Measurements from ENCODE around the gene C14orf119. TPM values are rescaled to one million over a fixed set of nuclear protein-coding genes. Genes with fewer than 3 reads are reported as not detected.

The C14orf119 gene
- total RNA-seq, 1 experiment from 2014 or later: 69.3 TPM

GRCh38 chr14:23058654-23059504 is 36.4 kb upstream of the C14orf119 start:
- Histone ChIP-seq H4K20me1 (ENCODE audit: insufficient read depth, low read depth, low read length) (peaks cover 9% of the 10 kb centered on the region), H3K79me2 (ENCODE audit: low read length) (no peaks in the 10 kb centered on the region), H3K27me3 (ENCODE audit: low read length) (no peaks in the 10 kb centered on the region), H2AFZ (ENCODE audit: low read length) (no peak overlapping the region), H3K9me3 (ENCODE audit: low read length) (no peaks in the 10 kb centered on the region), H3K27ac (ENCODE audit: low read length) (no peak overlapping the region), H3K4me1 (ENCODE audit: low read length) (peaks cover 19% of the 10 kb centered on the region), H3K9ac (ENCODE audit: low read length) (no peak overlapping the region), H3K4me2 (ENCODE audit: low read depth, low read length, poor library complexity, severe bottlenecking) (no peak overlapping the region), H3K9me2 (replicated peaks; ENCODE audit: insufficient read depth, low read length) (no peaks in the 10 kb centered on the region), H3K36me3 (ENCODE audit: insufficient read depth, low read length) (peaks cover 29% of the 10 kb centered on the region), H3K4me3 (ENCODE audit: low read length) (no peak overlapping the region)
- no peak for DNase-seq

DNA sequence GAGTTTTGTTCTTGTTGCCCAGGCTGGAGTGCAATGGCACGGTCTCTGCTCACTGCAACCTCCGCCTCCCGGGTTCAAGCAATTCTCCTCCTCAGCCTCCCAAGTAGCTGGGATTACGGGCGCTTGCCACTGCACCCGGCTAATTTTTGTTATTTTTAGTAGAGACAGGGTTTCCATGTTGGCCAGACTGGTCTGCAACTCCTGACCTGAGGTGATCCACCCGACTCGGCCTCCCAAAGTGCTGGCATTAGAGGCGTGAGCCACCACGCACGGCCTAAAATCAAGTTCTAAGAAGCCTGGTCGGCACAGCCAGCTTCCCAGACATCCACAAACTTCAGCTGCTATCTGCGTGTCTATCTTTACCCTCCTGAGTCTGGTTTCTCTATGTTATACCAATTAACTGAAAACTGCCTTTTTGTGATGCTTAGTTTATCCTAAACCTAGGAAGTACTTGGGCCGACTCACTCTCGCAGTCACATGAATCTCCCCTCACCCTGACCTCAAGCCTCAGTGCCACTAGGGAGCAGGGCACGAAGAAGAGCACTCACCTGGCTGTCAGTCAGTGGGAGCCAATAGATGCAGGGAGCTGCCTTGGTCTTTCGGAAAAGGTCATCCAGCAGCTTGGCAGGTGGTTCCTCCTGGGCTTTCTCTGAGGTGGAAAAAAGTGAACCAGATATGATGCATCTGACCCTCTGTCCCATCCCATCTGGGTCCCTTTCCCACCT is 34.6 kb upstream of the C14orf119 start:
- H3K27me3 ChIP-seq (ENCODE audit: low read length): no peaks in the 10 kb centered on the region
- no peak for DNase-seq
- no peak overlapping the region for H3K9ac ChIP-seq (ENCODE audit: low read length)
- H2AFZ ChIP-seq (ENCODE audit: low read length): no peak overlapping the region
- peaks cover 41% of the 10 kb centered on the region for H3K36me3 ChIP-seq (ENCODE audit: insufficient read depth, low read length)
- H3K4me1 ChIP-seq (ENCODE audit: low read length): peaks cover 19% of the 10 kb centered on the region
- H3K4me3 ChIP-seq (ENCODE audit: low read length): no peak overlapping the region
- H3K4me2 ChIP-seq (ENCODE audit: low read depth, low read length, poor library complexity, severe bottlenecking): no peak overlapping the region
- peaks cover 9% of the 10 kb centered on the region for H4K20me1 ChIP-seq (ENCODE audit: insufficient read depth, low read depth, low read length)
- no peak overlapping the region for H3K27ac ChIP-seq (ENCODE audit: low read length)
- H3K9me3 ChIP-seq (ENCODE audit: low read length): no peaks in the 10 kb centered on the region
- no peaks in the 10 kb centered on the region for H3K9me2 ChIP-seq (replicated peaks; ENCODE audit: insufficient read depth, low read length)
- peaks cover 3% of the 10 kb centered on the region; the same call in 1 of the 2 replicates for H3K79me2 ChIP-seq (ENCODE audit: low read length)

- Histone ChIP-seq H3K4me2 (ENCODE audit: low read depth, low read length, poor library complexity, severe bottlenecking) (no peak overlapping the region), H3K9me3 (ENCODE audit: low read length) (no peaks in the 10 kb centered on the region), H3K79me2 (ENCODE audit: low read length) (peaks cover 14% of the 10 kb centered on the region), H3K27me3 (ENCODE audit: low read length) (no peaks in the 10 kb centered on the region), H3K9ac (ENCODE audit: low read length) (no peak overlapping the region), H3K36me3 (ENCODE audit: insufficient read depth, low read length) (peaks cover 53% of the 10 kb centered on the region), H4K20me1 (ENCODE audit: insufficient read depth, low read depth, low read length) (peaks cover 8% of the 10 kb centered on the region), H3K4me1 (ENCODE audit: low read length) (peaks cover 10% of the 10 kb centered on the region), H2AFZ (ENCODE audit: low read length) (no peak overlapping the region), H3K4me3 (ENCODE audit: low read length) (no peak overlapping the region), H3K9me2 (replicated peaks; ENCODE audit: insufficient read depth, low read length) (no peaks in the 10 kb centered on the region), H3K27ac (ENCODE audit: low read length) (no peak overlapping the region)
- DNase-seq: no peak
Measured at GRCh38 chr14:23062002-23062401, 33.3 kb upstream of the C14orf119 start.

DNA sequence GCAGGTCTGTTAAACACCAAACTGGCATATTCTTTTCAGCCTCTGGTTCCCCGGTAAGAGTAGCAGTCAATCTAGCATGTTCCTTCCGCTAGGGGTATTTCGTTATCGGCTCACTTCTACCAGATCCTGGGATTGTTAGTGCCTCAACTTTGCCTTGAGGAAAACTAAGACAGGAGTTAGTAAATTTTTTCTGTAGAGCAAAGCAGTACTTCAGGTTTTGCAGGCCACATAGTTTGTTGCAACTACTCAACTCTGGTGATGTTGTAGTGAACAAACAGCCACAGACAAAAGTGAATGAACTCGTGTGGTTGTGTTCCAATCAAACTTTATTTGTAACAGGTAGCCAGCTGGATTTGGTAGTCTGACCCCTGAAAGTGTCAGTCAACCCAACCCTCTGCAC is 31.7 kb upstream of the C14orf119 start:
- Histone ChIP-seq H3K9me3 (ENCODE audit: low read length) (no peaks in the 10 kb centered on the region), H3K9me2 (replicated peaks; ENCODE audit: insufficient read depth, low read length) (no peaks in the 10 kb centered on the region), H3K9ac (ENCODE audit: low read length) (no peak overlapping the region), H3K79me2 (ENCODE audit: low read length) (peaks cover 26% of the 10 kb centered on the region), H3K36me3 (ENCODE audit: insufficient read depth, low read length) (peaks cover 65% of the 10 kb centered on the region), H2AFZ (ENCODE audit: low read length) (no peak overlapping the region), H3K4me3 (ENCODE audit: low read length) (no peak overlapping the region), H3K4me2 (ENCODE audit: low read depth, low read length, poor library complexity, severe bottlenecking) (no peak overlapping the region), H4K20me1 (ENCODE audit: insufficient read depth, low read depth, low read length) (peaks cover 20% of the 10 kb centered on the region), H3K27ac (ENCODE audit: low read length) (no peak overlapping the region), H3K27me3 (ENCODE audit: low read length) (no peaks in the 10 kb centered on the region), H3K4me1 (ENCODE audit: low read length) (peaks cover 3% of the 10 kb centered on the region)
- DNase-seq: no peak

- Histone ChIP-seq H3K9ac (ENCODE audit: low read length) (no peak overlapping the region), H3K27ac (ENCODE audit: low read length) (no peak overlapping the region), H3K4me3 (ENCODE audit: low read length) (no peak overlapping the region), H3K27me3 (ENCODE audit: low read length) (no peaks in the 10 kb centered on the region), H3K4me2 (ENCODE audit: low read depth, low read length, poor library complexity, severe bottlenecking) (no peak overlapping the region), H4K20me1 (ENCODE audit: insufficient read depth, low read depth, low read length) (peaks cover 17% of the 10 kb centered on the region), H3K79me2 (ENCODE audit: low read length) (peaks cover 50% of the 10 kb centered on the region), H3K9me2 (replicated peaks; ENCODE audit: insufficient read depth, low read length) (no peaks in the 10 kb centered on the region), H3K36me3 (ENCODE audit: insufficient read depth, low read length) (peaks cover 57% of the 10 kb centered on the region), H2AFZ (ENCODE audit: low read length) (no peak overlapping the region), H3K4me1 (ENCODE audit: low read length) (peaks cover 21% of the 10 kb centered on the region), H3K9me3 (ENCODE audit: low read length) (no peaks in the 10 kb centered on the region)
- DNase-seq: no peak
Measured at GRCh38 chr14:23066368-23066767, 28.9 kb upstream of the C14orf119 start.

DNA sequence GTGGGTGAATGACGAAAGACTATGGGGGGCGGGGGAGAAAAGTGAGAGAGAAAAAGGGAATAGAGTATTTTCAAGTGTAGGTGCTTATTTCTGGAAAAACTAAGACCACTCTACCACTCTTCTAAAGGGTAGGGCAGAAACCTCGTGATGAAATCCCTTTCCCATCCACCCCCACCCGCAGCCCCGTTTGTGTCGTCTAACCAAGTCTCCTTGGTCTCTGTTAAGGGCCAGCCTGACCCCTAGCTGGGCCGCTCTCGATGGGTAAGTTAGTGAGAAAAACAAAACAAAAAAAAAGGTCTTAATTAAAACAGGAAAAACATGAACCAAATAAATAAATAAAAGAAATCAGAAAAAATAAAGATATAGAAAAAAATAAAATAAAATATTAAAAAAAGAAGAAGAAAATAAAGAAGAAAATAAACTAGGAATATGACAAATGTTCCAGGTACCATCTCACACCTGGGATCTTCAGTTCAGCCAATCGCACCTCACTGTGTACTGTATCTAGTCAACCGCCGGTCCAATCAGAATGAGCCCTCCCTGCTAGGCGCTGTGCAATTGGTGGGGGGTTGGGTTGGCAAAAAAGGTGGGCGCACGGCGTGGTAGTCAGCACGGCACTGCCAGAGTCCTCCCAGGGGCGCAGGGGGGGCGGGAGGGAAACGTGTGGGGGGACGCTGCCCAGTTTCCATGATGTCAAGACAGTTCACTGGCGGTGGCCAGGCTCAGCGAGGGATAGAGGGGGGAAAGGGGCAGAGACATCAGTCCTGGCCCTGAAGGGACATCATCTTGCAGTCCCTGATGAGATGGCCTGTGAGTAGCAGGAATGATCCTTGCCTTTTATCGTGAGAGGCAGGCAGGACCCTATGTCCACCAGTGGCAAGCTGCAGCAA is 28.2 kb upstream of the C14orf119 start:
- Histone ChIP-seq H3K4me1 (ENCODE audit: low read length) (peaks cover 28% of the 10 kb centered on the region), H3K27ac (ENCODE audit: low read length) (no peak overlapping the region), H3K4me2 (ENCODE audit: low read depth, low read length, poor library complexity, severe bottlenecking) (no peak overlapping the region), H3K4me3 (ENCODE audit: low read length) (no peak overlapping the region), H3K9ac (ENCODE audit: low read length) (no peak overlapping the region), H3K9me2 (replicated peaks; ENCODE audit: insufficient read depth, low read length) (no peaks in the 10 kb centered on the region), H4K20me1 (ENCODE audit: insufficient read depth, low read depth, low read length) (peaks cover 17% of the 10 kb centered on the region), H2AFZ (ENCODE audit: low read length) (no peak overlapping the region), H3K79me2 (ENCODE audit: low read length) (peaks cover 50% of the 10 kb centered on the region), H3K27me3 (ENCODE audit: low read length) (no peaks in the 10 kb centered on the region), H3K36me3 (ENCODE audit: insufficient read depth, low read length) (peaks cover 55% of the 10 kb centered on the region), H3K9me3 (ENCODE audit: low read length) (no peaks in the 10 kb centered on the region)
- DNase-seq: no peak

DNA sequence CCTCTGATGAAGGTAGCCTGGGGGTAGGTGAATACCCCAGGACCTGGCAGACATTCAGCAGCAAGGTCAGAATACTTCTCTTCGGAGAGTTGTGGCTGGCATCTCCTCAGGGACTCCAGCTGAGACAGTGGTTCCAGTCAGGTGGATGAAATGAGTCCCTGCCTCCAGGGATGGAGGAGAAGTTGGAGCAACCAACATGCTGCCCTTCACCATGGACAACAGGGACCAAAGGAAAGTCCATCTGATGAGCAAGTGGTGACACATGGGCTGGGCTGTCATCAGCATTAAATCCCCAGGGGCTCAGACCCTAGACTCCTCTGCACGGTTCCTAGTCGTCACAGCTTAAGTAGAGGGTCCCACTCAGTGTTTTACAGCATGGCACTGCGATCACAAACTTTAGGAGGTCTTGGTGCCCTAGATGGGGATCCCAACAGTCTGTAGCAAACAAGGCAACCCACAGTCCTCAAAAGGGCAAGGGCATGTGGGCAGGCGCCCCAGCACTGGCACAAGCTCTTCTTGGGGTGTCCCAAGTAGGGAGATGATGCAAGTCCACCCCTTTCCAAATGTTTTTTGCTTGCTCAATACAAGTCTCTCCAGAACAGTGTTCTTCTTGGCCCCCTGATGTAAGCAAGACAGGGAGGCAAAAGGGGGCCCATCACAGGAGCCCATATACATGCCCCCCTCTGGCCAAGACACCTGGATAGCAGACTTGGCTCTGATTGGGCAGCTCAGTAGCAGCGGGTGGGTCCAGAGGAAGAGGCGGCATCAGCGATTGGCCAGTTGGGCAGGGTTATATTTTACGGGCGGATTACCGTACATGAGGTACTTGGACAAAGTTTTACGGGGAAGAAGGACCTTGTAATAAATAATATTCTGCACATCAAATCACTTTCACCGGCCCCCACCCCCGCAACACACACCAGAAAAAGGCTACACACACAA is 27.2 kb upstream of the C14orf119 start:
- Histone ChIP-seq H3K9me2 (replicated peaks; ENCODE audit: insufficient read depth, low read length) (no peaks in the 10 kb centered on the region), H3K27me3 (ENCODE audit: low read length) (no peaks in the 10 kb centered on the region), H3K79me2 (ENCODE audit: low read length) (peaks cover 50% of the 10 kb centered on the region), H3K36me3 (ENCODE audit: insufficient read depth, low read length) (peaks cover 45% of the 10 kb centered on the region), H3K4me3 (ENCODE audit: low read length) (no peak overlapping the region), H2AFZ (ENCODE audit: low read length) (no peak overlapping the region), H3K4me1 (ENCODE audit: low read length) (peaks cover 31% of the 10 kb centered on the region), H3K9ac (ENCODE audit: low read length) (0 out of 2 replicates have a peak overlapping the region, but pooled peaks have one; percentile 10), H3K4me2 (ENCODE audit: low read depth, low read length, poor library complexity, severe bottlenecking) (peak overlapping the region; percentile 43), H3K9me3 (ENCODE audit: low read length) (no peaks in the 10 kb centered on the region), H3K27ac (ENCODE audit: low read length) (no peak overlapping the region), H4K20me1 (ENCODE audit: insufficient read depth, low read depth, low read length) (peaks cover 17% of the 10 kb centered on the region)
- no peak for DNase-seq
